Gastrocnemius medialis (tissue), 4 donors: ENCODE results near the gene EEIG1. TPM values are rescaled to one million over a fixed set of nuclear protein-coding genes. Genes with fewer than 3 reads are reported as not detected.
A peak's percentile ranks its signal among the peaks of the same experiment; 100 is the strongest.

Experiments
- ATAC-seq, 2 donors: fragments of 150-250 bp; one replicate each; pipeline ENCODE4 v1.9.1; 2016
- DNase-seq, 2 donors: peaks; one replicate each; pipeline ENCODE4 v3.0.0-alpha.2; 2019
- H3K27ac ChIP-seq, 4 donors: fragments of 200-600 bp; sonication (generic); 1 replicate in 1 of 4; 2 replicates in 3 of 4; pipeline ENCODE4 v1.5.1; 2016 to 2018; ENCODE audit warnings: mild to moderate bottlenecking in 2 of 4, moderate library complexity in 1 of 4
- H3K27me3 ChIP-seq, 3 donors: fragments of 200-600 bp; sonication (generic) in 2 of 3; 1 replicate in 1 of 3; 2 replicates in 2 of 3; pipeline versions ENCODE4 v1.5.1 to v1.6.0; 2016 to 2019; ENCODE audit warnings: mild to moderate bottlenecking in 1 of 3, moderate library complexity in 1 of 3
- H3K36me3 ChIP-seq, 2 donors: fragments of 200-600 bp; sonication (generic) in 1 of 2; one replicate each; pipeline ENCODE4 v1.5.1; 2017 to 2018
- H3K4me1 ChIP-seq, 2 donors: fragments of 200-600 bp; sonication (generic) in 1 of 2; one replicate each; pipeline ENCODE4 v1.5.1; 2016 to 2017; ENCODE audit warnings: mild to moderate bottlenecking in 2 of 2
- H3K4me3 ChIP-seq, 4 donors: fragments of 200-600 bp; sonication (generic) in 3 of 4; 1 replicate in 1 of 4; 2 replicates in 3 of 4; pipeline ENCODE4 v1.5.1; 2016 to 2019; ENCODE audit warnings: mild to moderate bottlenecking in 2 of 4
- H3K9me3 ChIP-seq, 3 donors: fragments of 200-600 bp; sonication (generic) in 2 of 3; 1 replicate in 1 of 3; 2 replicates in 2 of 3; pipeline ENCODE4 v1.5.1; 2016 to 2019
- CTCF ChIP-seq, 5 experiments: fragments of 450-650 bp in 3 of 5; fragments of 200-600 bp in 2 of 5; sonication (generic) in 2 of 5; IDR thresholded peaks in 4 of 5; conservative IDR thresholded peaks in 1 of 5; 1 replicate in 4 of 5; 2 replicates in 1 of 5; pipeline ENCODE4 v1.5.1; 2016 to 2019; ENCODE audit warnings: antibody characterized with exemption in 5 of 5, mild to moderate bottlenecking in 3 of 5, moderate library complexity in 3 of 5
- POLR2A ChIP-seq, 2 donors: fragments of 450-650 bp; IDR thresholded peaks; one replicate each; pipeline ENCODE4 v1.6.1; 2017; ENCODE audit warnings: antibody characterized with exemption in 2 of 2, mild to moderate bottlenecking in 2 of 2, moderate library complexity in 2 of 2
- in situ Hi-C, 4 donors: fragments of 200-750 bp; cut with MboI; loops; one replicate each; pipeline versions ENCODE4 v1.15.0 to v1.8.0; 2017; ENCODE audit warnings: low sequenced_read_pairs in 4 of 4
- intact Hi-C: fragments of 100-400 bp; cut with DNase I; formaldehyde crosslinking; loops from one replicate; pipeline ENCODE4 v1.15.1; 2023; ENCODE audit warnings: low total_unique reads
- total RNA-seq, 4 donors: library from RNA; depleted of rRNA; stranded (reverse); fragments of >200 nt; gene quantifications; one replicate each; pipeline versions ENCODE4 v1.1.0 to v1.2.3, GENCODE V29; 2016

The EEIG1 gene
- total RNA-seq = 1 to 10 TPM; 1.8 to 4.5 (median 2.8) TPM

- Histone ChIP-seq H3K4me1 (peaks cover 44 to 50% of the 10 kb centered on the region in 2 donors), H3K9me3 (no peaks in the 10 kb centered on the region), H3K27me3 (no peaks in the 10 kb centered on the region), H3K27ac (peak within 1 kb of the TSS; percentile 89 to 95 (median 92)), H3K4me3 (peak within 1 kb of the TSS; percentile 67 to 97 (median 78)), H3K36me3 (no peaks in the 10 kb centered on the region)
- TF ChIP-seq CTCF (IDR thresholded peaks at IDR 0.05 in 4 of 5, conservative IDR thresholded peaks at IDR 0.05 in 1 of 5) (no peak), POLR2A (IDR thresholded peaks at IDR 0.05) (peak; percentile 93 to 95)
- in situ Hi-C loops (no loop called here), intact Hi-C loops (loop anchor here (1.0 to 5.0 kb wide), 2 partner anchors 16 to 116 kb away; no protein-coding TSS in a partner anchor)
- peak; percentile 79 to 82 for ATAC-seq
- peak; percentile 92 to 93 for DNase-seq
These were observed at the start of gene EEIG1 for GRCh38 chr9:127980706-127981558. TSS of gene EEIG1 (minus strand) at chr9:127980989. CDS start at chr9:127980137, 852 bp downstream.

- in situ Hi-C loops = no loop called here
- TF ChIP-seq POLR2A (IDR thresholded peaks at IDR 0.05) = no peak
- no peak for TF ChIP-seq CTCF (IDR thresholded peaks at IDR 0.05 in 4 of 5, conservative IDR thresholded peaks at IDR 0.05 in 1 of 5)
- intact Hi-C loops = no loop called here
- no peak overlapping the region for H3K4me3 ChIP-seq
- H3K36me3 ChIP-seq = no peaks in the 10 kb centered on the region
- H3K9me3 ChIP-seq = no peaks in the 10 kb centered on the region
- DNase-seq = no peak
- no peaks in the 10 kb centered on the region for H3K4me1 ChIP-seq
- ATAC-seq = no peak
- H3K27me3 ChIP-seq = no peaks in the 10 kb centered on the region
- no peak overlapping the region for H3K27ac ChIP-seq
These were observed 46.9 kb upstream of the EEIG1 start for GRCh38 chr9:128027705-128028104.

- intact Hi-C loops = no loop called here
- ATAC-seq (no peak), DNase-seq (no peak)
- in situ Hi-C loops = no loop called here
- Histone ChIP-seq H3K4me1 (no peaks in the 10 kb centered on the region), H3K27ac (no peak overlapping the region), H3K9me3 (no peaks in the 10 kb centered on the region), H3K27me3 (no peaks in the 10 kb centered on the region), H3K36me3 (no peaks in the 10 kb centered on the region), H3K4me3 (no peak overlapping the region)
- TF ChIP-seq CTCF (IDR thresholded peaks at IDR 0.05 in 4 of 5, conservative IDR thresholded peaks at IDR 0.05 in 1 of 5) (no peak), POLR2A (IDR thresholded peaks at IDR 0.05) (no peak)
These were observed 46.2 kb upstream of the EEIG1 start for GRCh38 chr9:128026773-128027541.

GRCh38 chr9:128026255-128026772 is 45.5 kb upstream of the EEIG1 start:
- no peaks in the 10 kb centered on the region for H3K9me3 ChIP-seq
- no peaks in the 10 kb centered on the region for H3K4me1 ChIP-seq
- intact Hi-C loops = no loop called here
- DNase-seq = peak in 1 of 2 donors; percentile 27
- no peak overlapping the region for H3K27ac ChIP-seq
- H3K36me3 ChIP-seq = no peaks in the 10 kb centered on the region
- in situ Hi-C loops = no loop called here
- H3K4me3 ChIP-seq = no peak overlapping the region
- no peaks in the 10 kb centered on the region for H3K27me3 ChIP-seq
- TF ChIP-seq CTCF (IDR thresholded peaks at IDR 0.05 in 4 of 5, conservative IDR thresholded peaks at IDR 0.05 in 1 of 5) (no peak), POLR2A (IDR thresholded peaks at IDR 0.05) (no peak)
- ATAC-seq = no peak
